ENCODE measurements around the gene TRPV4.

TRPV4 gene

GRCh38 chr12:109844983-109845823, 12.0 kb upstream of the TRPV4 start:
- TF ChIP-seq, protein P1, sequence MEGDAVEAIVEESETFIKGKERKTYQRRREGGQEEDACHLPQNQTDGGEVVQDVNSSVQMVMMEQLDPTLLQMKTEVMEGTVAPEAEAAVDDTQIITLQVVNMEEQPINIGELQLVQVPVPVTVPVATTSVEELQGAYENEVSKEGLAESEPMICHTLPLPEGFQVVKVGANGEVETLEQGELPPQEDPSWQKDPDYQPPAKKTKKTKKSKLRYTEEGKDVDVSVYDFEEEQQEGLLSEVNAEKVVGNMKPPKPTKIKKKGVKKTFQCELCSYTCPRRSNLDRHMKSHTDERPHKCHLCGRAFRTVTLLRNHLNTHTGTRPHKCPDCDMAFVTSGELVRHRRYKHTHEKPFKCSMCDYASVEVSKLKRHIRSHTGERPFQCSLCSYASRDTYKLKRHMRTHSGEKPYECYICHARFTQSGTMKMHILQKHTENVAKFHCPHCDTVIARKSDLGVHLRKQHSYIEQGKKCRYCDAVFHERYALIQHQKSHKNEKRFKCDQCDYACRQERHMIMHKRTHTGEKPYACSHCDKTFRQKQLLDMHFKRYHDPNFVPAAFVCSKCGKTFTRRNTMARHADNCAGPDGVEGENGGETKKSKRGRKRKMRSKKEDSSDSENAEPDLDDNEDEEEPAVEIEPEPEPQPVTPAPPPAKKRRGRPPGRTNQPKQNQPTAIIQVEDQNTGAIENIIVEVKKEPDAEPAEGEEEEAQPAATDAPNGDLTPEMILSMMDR (IDR thresholded peaks at IDR 0.05; ENCODE audit: borderline replicate concordance, control extremely low read depth, extremely low read depth, insufficient read depth, missing control alignments): peak; percentile 97
- DNase-seq (ENCODE audit: low spot score): peak; percentile 97
- in situ Hi-C loops (cut with MboI; ENCODE audit: low sequenced_read_pairs, unreplicated experiment): no loop called here

- DNase-seq (ENCODE audit: low spot score): no peak
- TF ChIP-seq, protein P1 (IDR thresholded peaks at IDR 0.05; ENCODE audit: borderline replicate concordance, control extremely low read depth, extremely low read depth, insufficient read depth, missing control alignments): no peak
- in situ Hi-C loops (cut with MboI; ENCODE audit: low sequenced_read_pairs, unreplicated experiment): no loop called here
Measured at GRCh38 chr12:109844091-109844490, 10.9 kb upstream of the TRPV4 start.

DNA sequence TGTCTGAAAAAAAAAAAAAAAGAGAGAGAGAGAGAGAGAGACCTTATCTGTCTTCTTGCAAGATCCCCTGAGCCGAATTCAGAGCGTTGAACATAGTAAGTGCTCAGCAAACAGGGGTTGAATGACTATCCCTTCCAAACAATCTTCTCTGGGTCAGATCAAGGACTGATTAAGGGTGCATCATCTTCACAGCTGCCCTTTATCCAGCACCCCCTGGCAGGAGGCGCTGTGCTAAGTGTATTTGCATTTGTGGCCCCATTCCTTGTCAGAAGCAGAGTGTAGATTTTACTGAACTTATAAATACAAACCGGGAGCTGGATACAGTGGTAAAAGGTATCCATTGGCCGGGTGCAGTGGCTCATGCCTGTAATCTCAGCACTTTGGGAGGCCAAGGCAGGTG, 8.8 kb upstream of the TRPV4 start:
- DNase-seq (ENCODE audit: low spot score): no peak
- in situ Hi-C loops (cut with MboI; ENCODE audit: low sequenced_read_pairs, unreplicated experiment): no loop called here

GRCh38 chr12:109841356-109841755, 8.2 kb upstream of the TRPV4 start:
- in situ Hi-C loops (cut with MboI; ENCODE audit: low sequenced_read_pairs, unreplicated experiment): no loop called here
- no peak for DNase-seq (ENCODE audit: low spot score)
- TF ChIP-seq, protein P1 (IDR thresholded peaks at IDR 0.05; ENCODE audit: borderline replicate concordance, control extremely low read depth, extremely low read depth, insufficient read depth, missing control alignments): no peak

More for the DNA sequence above, 8.8 kb upstream of the TRPV4 start:
- TF ChIP-seq, protein P1 (IDR thresholded peaks at IDR 0.05; ENCODE audit: borderline replicate concordance, control extremely low read depth, extremely low read depth, insufficient read depth, missing control alignments): no peak

- in situ Hi-C loops (cut with MboI; ENCODE audit: low sequenced_read_pairs, unreplicated experiment): no loop called here
- TF ChIP-seq, protein P1 (IDR thresholded peaks at IDR 0.05; ENCODE audit: borderline replicate concordance, control extremely low read depth, extremely low read depth, insufficient read depth, missing control alignments): no peak
- no peak for DNase-seq (ENCODE audit: low spot score)
Measured at GRCh38 chr12:109840305-109841074, 7.3 kb upstream of the TRPV4 start.

DNA sequence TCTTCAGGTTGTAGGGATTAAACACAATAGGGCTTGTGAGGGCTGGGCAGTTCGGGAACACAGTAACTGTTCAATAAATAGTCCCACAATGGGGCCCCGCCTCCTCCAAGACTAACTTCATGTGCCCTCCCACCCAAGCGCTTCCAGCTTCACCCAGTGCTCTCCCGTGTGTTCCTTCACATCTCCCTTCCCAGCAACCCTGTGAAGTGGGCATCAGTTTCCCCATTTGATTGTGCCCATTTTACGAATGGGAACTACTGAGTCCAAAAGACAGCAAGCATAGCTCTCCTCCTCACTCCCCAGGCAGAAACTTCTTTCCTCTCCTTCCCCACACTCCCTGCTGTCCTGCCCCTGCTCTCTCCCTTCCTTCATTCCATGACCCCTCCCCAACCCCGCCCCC, 6.2 kb upstream of the TRPV4 start:
- DNase-seq (ENCODE audit: low spot score): no peak
- TF ChIP-seq, protein P1 (IDR thresholded peaks at IDR 0.05; ENCODE audit: borderline replicate concordance, control extremely low read depth, extremely low read depth, insufficient read depth, missing control alignments): no peak
- in situ Hi-C loops (cut with MboI; ENCODE audit: low sequenced_read_pairs, unreplicated experiment): no loop called here

Measured in GM13976 (cell line).